Stimulated activated memory B cell treated with anti-CD40 and anti-IgM and Interleukin-4, amounts not matched to agents 10 μg/mL and 1 μg/mL and 100 μg/mL, for 72 hours (primary cell): ENCODE results near the gene TELO2.

Source experiments
- ATAC-seq: fragments of 150-1000 bp; cut with Tn5 transposase; 2 replicates; pipeline ENCODE4 v1.10.0; 2021
- H3K27ac Mint-ChIP-seq: one replicate; pipeline ENCODE4 v1.8.0; 2022; ENCODE audit warnings: mild to moderate bottlenecking, mixed read lengths
- H3K27me3 Mint-ChIP-seq: one replicate; pipeline ENCODE4 v1.8.0; 2022; ENCODE audit warnings: mixed read lengths
- H3K36me3 Mint-ChIP-seq: one replicate; pipeline ENCODE4 v1.8.0; 2022; ENCODE audit warnings: mixed read lengths
- H3K4me1 Mint-ChIP-seq: one replicate; pipeline ENCODE4 v1.8.0; 2022; ENCODE audit warnings: mixed read lengths
- H3K4me3 Mint-ChIP-seq: one replicate; pipeline ENCODE4 v1.8.0; 2022; ENCODE audit warnings: mild to moderate bottlenecking, moderate library complexity, mixed read lengths
- H3K9me3 Mint-ChIP-seq: one replicate; pipeline ENCODE4 v1.8.0; 2022; ENCODE audit warnings: mixed read lengths

TELO2 gene

GRCh38 chr16:1528921-1529537, 35.9 kb downstream of the TELO2 start:
- H3K9me3 Mint-ChIP-seq: no peaks in the 10 kb centered on the region
- no peak overlapping the region for H3K27ac Mint-ChIP-seq
- no peaks in the 10 kb centered on the region for H3K36me3 Mint-ChIP-seq
- peaks cover 6% of the 10 kb centered on the region for H3K4me1 Mint-ChIP-seq
- ATAC-seq: no peak
- no peaks in the 10 kb centered on the region for H3K27me3 Mint-ChIP-seq
- H3K4me3 Mint-ChIP-seq: no peak overlapping the region

GRCh38 chr16:1530349-1530882, 37.3 kb downstream of the TELO2 start:
- Mint-ChIP-seq H3K27me3 (no peaks in the 10 kb centered on the region), H3K4me3 (no peak overlapping the region), H3K9me3 (no peaks in the 10 kb centered on the region), H3K36me3 (no peaks in the 10 kb centered on the region), H3K4me1 (peaks cover 15% of the 10 kb centered on the region), H3K27ac (no peak overlapping the region)
- no peak for ATAC-seq

GRCh38 chr16:1530883-1531637, 37.9 kb downstream of the TELO2 start:
- H3K9me3 Mint-ChIP-seq: no peaks in the 10 kb centered on the region
- ATAC-seq: no peak
- H3K36me3 Mint-ChIP-seq: no peaks in the 10 kb centered on the region
- no peaks in the 10 kb centered on the region for H3K27me3 Mint-ChIP-seq
- H3K27ac Mint-ChIP-seq: no peak overlapping the region
- peaks cover 15% of the 10 kb centered on the region for H3K4me1 Mint-ChIP-seq
- no peak overlapping the region for H3K4me3 Mint-ChIP-seq

- Mint-ChIP-seq H3K36me3 (no peaks in the 10 kb centered on the region), H3K4me3 (no peak overlapping the region), H3K9me3 (no peaks in the 10 kb centered on the region), H3K27me3 (no peaks in the 10 kb centered on the region), H3K27ac (no peak overlapping the region), H3K4me1 (peaks cover 15% of the 10 kb centered on the region)
- ATAC-seq: no peak
These were observed 38.4 kb downstream of the TELO2 start for GRCh38 chr16:1531638-1531910.

- Mint-ChIP-seq H3K9me3 (no peaks in the 10 kb centered on the region), H3K4me3 (no peak overlapping the region), H3K36me3 (no peaks in the 10 kb centered on the region), H3K4me1 (peaks cover 15% of the 10 kb centered on the region), H3K27ac (no peak overlapping the region), H3K27me3 (no peaks in the 10 kb centered on the region)
- ATAC-seq: no peak
These were observed 39.1 kb downstream of the TELO2 start for GRCh38 chr16:1532081-1532760.

- H3K36me3 Mint-ChIP-seq: no peaks in the 10 kb centered on the region
- no peaks in the 10 kb centered on the region for H3K9me3 Mint-ChIP-seq
- no peak overlapping the region for H3K4me3 Mint-ChIP-seq
- no peak for ATAC-seq
- no peak overlapping the region for H3K27ac Mint-ChIP-seq
- peaks cover 16% of the 10 kb centered on the region for H3K4me1 Mint-ChIP-seq
- no peaks in the 10 kb centered on the region for H3K27me3 Mint-ChIP-seq
These were observed 39.6 kb downstream of the TELO2 start for GRCh38 chr16:1532771-1533170.

GRCh38 chr16:1533443-1533951, 40.3 kb downstream of the TELO2 start, which contains the start of gene TMEM204:
TMEM204 (plus strand) TSS chr16:1533666; CDS start chr16:1534276, 610 bp downstream.
- H3K36me3 Mint-ChIP-seq: no peaks in the 10 kb centered on the region
- peaks cover 23% of the 10 kb centered on the region for H3K4me1 Mint-ChIP-seq
- no peaks in the 10 kb centered on the region for H3K27me3 Mint-ChIP-seq
- no peak for ATAC-seq
- no peaks in the 10 kb centered on the region for H3K9me3 Mint-ChIP-seq
- H3K27ac Mint-ChIP-seq: peak within 1 kb of the TSS; percentile 22
- peak within 1 kb of the TSS; percentile 23 for H3K4me3 Mint-ChIP-seq

- ATAC-seq: no peak
- no peaks in the 10 kb centered on the region for H3K27me3 Mint-ChIP-seq
- peak overlapping the region; percentile 22 for H3K27ac Mint-ChIP-seq
- H3K4me1 Mint-ChIP-seq: peaks cover 31% of the 10 kb centered on the region
- H3K36me3 Mint-ChIP-seq: no peaks in the 10 kb centered on the region
- H3K9me3 Mint-ChIP-seq: no peaks in the 10 kb centered on the region
- H3K4me3 Mint-ChIP-seq: peak overlapping the region; percentile 23
These were observed 41.2 kb downstream of the TELO2 start for GRCh38 chr16:1534021-1535020.

- no peaks in the 10 kb centered on the region for H3K36me3 Mint-ChIP-seq
- peaks cover 34% of the 10 kb centered on the region for H3K4me1 Mint-ChIP-seq
- no peak overlapping the region for H3K4me3 Mint-ChIP-seq
- H3K27me3 Mint-ChIP-seq: no peaks in the 10 kb centered on the region
- H3K9me3 Mint-ChIP-seq: no peaks in the 10 kb centered on the region
- H3K27ac Mint-ChIP-seq: no peak overlapping the region
- ATAC-seq: no peak
These were observed 42.5 kb downstream of the TELO2 start for GRCh38 chr16:1535391-1536291.

- no peak overlapping the region for H3K27ac Mint-ChIP-seq
- ATAC-seq: no peak
- no peaks in the 10 kb centered on the region for H3K27me3 Mint-ChIP-seq
- H3K9me3 Mint-ChIP-seq: no peaks in the 10 kb centered on the region
- H3K36me3 Mint-ChIP-seq: no peaks in the 10 kb centered on the region
- peaks cover 34% of the 10 kb centered on the region for H3K4me1 Mint-ChIP-seq
- no peak overlapping the region for H3K4me3 Mint-ChIP-seq
These were observed 43.4 kb downstream of the TELO2 start for GRCh38 chr16:1536601-1537000.

- Mint-ChIP-seq H3K9me3 (no peaks in the 10 kb centered on the region), H3K36me3 (no peaks in the 10 kb centered on the region), H3K27me3 (no peaks in the 10 kb centered on the region), H3K27ac (no peak overlapping the region), H3K4me1 (peaks cover 34% of the 10 kb centered on the region), H3K4me3 (no peak overlapping the region)
- ATAC-seq: no peak
These were observed 44.0 kb downstream of the TELO2 start for GRCh38 chr16:1537138-1537577.

- H3K9me3 Mint-ChIP-seq: no peaks in the 10 kb centered on the region
- H3K36me3 Mint-ChIP-seq: no peaks in the 10 kb centered on the region
- no peak overlapping the region for H3K27ac Mint-ChIP-seq
- H3K27me3 Mint-ChIP-seq: no peaks in the 10 kb centered on the region
- H3K4me3 Mint-ChIP-seq: no peak overlapping the region
- peaks cover 38% of the 10 kb centered on the region for H3K4me1 Mint-ChIP-seq
- no peak for ATAC-seq
These were observed 44.7 kb downstream of the TELO2 start for GRCh38 chr16:1537763-1538289.

- no peak overlapping the region for H3K4me3 Mint-ChIP-seq
These were observed 45.8 kb downstream of the TELO2 start for GRCh38 chr16:1538804-1539520.

More at GRCh38 chr16:1538804-1539520, 45.8 kb downstream of the TELO2 start:
- Mint-ChIP-seq H3K27ac (no peak overlapping the region), H3K9me3 (no peaks in the 10 kb centered on the region), H3K36me3 (no peaks in the 10 kb centered on the region), H3K27me3 (no peaks in the 10 kb centered on the region), H3K4me1 (peaks cover 44% of the 10 kb centered on the region)
- ATAC-seq: peak; percentile 37
